HG03095 (cell line): ENCODE data around the gene MRPL3.
"Not testable (repeated sequence)": the region's sequence is repeated elsewhere in the genome, so short reads cannot be mapped to it uniquely, and the experiment has no call there.

Experiments
- ATAC-seq: cut with Tn5 transposase; IDR thresholded peaks from one replicate; pipeline ENCODE4 v1.9.1; 2021; ENCODE audit warnings: moderate library complexity; ENCODE audit not compliant: unreplicated experiment

The MRPL3 gene

DNA sequence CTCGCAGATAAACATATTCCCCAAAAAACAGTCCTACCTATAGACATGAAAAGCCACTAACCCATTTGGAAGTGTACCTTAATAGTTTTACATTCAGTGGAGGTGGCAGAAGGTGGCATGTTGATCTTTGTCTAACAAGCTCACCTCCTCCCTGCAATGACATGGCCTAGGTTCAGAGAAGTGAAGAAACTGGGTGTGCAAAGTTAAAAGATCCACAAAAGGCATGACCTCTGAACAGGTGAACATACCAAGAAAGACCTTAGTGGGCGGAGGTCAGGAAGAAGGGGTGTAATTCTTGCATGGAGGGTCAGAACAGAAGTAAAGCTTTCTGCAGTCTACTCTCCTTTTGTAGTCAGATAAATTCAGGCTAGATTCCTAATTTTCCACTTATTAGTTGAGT is 822 bp downstream of the MRPL3 start:
- ATAC-seq = no peak

DNA sequence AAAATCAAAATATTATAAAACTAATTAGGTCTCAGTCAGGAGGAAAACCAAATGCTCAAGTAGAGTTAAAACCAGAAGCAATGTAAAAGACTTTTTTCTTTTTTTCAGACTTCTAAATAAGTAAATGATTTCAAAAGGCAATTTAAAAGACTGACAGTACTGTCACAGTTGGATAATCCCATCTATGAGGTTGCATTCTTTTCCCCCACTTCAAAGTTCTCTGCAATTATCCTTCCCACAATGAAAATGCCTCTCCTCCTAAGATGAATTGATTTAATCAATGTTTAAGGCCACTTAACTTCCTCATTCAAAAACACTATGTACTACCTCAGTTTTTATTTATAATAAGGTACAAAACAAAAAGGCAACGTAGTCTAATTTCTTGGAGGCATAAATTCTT is 8.1 kb downstream of the MRPL3 start:
- no peak for ATAC-seq

DNA sequence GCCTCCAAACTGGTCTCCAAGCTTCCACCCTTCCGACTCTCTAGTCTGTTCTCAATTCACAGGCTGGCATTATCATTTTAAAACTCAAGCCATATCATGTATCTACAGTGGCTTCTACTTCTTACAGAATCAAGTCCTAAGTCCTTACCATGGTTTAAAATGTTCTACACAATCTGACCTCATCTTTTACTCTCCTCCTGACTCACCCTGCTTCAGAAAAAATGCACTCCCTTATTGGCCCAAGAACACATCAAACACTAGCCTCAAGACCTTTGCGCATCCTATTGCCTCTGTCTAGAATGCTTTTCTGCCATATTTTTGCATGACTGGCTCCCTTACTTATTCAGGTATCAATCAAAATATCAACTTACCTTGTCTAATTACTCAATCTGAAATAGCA is 11.0 kb downstream of the MRPL3 start:
- ATAC-seq = no peak

DNA sequence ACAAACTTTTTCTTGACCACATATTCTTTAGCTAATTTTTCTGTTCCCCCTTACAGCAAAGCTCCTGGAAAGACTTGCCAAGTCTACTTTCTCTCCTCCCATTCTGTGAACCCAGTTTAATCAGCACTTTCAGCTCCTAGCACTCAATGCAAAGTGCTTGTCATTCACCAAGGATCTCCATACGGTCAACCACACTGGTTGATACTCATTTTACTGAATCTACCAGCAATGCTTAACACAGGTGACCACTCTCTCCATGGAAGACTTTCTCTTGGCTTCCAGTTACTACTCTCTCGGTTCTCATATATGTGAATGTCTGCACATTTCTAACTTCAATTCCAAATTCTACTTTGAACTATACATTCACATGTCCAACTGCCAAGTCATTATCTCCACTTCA is 11.7 kb downstream of the MRPL3 start:
- ATAC-seq = no peak

DNA sequence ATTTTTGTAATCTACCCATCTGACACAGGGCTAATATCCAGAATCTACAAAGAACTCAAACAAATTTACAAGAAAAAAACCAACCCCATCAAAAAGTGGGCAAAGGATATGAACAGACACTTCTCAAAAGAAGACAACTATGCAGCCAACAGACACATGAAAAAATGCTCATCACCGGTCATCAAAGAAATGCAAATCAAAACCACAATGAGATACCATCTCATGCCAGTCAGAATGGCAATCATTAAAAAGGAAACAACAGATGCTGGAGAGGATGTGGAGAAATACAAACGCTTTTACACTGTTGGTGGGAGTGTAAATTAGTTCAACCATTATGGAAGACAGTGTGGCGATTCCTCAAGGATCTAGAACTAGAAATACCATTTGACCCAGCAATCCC is 16.2 kb downstream of the MRPL3 start:
- not testable (repeated sequence) for ATAC-seq

DNA sequence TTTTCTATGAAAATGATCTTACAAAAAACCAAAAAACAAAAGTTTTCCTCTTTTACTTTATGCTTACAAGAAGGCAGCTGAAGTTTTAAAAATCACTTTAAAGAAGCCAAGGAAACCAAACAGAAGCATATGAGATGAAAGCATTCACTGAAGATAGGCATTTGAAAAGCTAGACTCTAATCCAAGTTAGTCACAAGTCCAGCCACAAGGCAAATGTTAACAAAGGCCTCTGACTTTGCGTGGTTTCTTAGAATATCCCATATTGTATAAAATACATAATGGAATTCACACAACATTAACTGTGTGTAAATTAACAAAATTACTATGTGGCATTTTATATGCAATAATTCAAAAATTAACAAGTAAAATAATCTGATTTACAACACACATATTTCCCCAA is 17.7 kb downstream of the MRPL3 start:
- no peak for ATAC-seq

DNA sequence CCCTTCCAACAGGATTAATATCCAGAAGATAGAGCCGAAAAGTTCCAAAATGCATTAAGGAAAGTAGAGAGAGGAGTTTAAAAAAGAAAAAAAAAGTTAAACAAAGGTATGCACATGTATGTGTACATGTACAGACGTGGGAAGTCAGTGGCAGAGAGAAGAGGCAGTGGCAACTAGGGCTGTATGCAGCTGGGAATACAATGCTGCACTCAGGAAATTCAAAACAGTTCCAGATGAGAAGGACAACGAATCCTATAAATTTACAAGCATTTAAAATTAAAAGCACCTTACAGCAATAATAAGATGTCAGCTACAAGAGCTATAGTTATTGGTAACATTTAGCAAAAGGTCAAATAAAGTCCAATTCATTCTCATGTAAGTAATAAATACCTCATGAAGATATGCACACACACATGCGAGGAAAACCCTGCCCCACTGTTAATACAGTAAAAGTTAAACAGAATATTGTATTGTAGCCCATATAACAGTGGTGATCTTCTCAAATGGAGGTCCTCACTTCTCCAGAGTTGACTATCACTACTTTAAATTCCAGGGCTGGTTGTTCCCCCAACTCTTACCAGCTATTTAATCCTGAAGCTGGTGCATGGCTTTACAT is 18.2 kb downstream of the MRPL3 start:
- no peak for ATAC-seq

DNA sequence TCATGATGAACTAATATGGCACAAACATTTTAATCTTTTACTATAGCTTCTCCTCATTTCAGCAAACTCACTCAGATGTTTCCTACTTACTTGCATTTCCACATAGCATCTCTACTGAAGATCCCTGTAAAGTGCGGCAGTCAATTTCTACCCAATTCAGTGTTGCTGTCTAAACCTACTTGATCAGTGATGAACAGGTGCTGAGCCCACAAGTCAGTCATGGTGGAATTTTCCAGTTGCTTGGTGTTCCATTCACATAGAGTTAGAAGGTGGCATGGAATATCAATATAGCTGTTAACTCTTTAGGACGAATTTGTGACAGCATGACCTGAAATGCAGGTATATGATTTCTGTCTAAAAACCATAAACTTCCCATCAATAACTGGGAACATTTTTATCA is 22.7 kb downstream of the MRPL3 start:
- ATAC-seq = no peak

DNA sequence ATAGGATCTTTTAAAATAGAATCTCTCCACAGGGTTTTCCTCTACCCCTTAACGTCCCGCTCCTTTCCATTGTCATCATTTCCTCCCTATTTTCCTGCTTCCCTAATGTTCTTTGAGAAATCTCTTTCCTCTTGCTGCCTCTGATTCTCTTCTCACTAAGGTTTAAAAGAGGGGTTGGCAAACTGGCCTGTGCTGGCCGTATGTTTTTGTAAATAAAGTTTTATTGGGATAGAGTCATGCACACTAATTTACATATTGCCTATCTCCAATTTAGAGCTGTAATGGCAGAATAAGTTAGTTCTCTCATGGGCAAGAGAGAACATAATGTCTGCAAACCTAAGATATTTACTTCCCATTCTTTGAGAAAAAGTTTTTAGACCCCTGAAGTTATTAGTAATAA is 25.0 kb downstream of the MRPL3 start:
- no peak for ATAC-seq

DNA sequence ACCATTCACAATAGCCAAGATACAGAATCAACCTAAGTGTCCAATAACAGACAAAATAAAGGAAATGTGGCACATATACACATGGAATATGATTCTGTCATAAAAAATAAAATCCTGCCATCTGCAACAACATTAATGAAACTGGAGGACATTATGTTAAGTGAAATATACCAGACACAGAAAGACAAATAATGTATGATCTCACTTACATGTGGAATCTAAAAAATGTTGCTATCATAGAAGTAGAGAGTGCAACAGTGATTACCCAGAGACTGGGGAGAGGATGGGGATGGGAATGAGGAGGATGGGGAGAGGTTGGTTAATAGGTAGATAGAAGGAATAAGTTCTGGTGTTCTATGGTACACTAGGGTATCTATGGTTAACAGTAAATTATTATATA is 28.7 kb downstream of the MRPL3 start:
- ATAC-seq = no peak

DNA sequence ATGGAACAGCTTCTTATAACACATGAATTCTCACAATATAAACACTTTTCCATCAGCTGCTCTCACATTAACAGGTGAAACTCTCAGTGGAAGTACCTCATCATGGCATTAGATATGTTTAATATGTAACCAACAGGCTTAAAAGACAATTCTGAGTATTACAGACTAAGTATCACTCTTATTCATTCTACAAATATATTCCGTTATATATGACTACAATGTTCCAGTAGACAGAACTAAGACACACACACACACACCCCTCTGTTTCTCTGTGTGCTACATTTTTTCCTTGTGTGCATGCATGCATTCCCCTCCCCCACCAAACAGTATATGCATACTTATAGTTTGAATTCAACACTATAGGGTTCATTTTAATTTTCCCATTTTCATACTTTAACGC is 32.4 kb downstream of the MRPL3 start:
- ATAC-seq = no peak

DNA sequence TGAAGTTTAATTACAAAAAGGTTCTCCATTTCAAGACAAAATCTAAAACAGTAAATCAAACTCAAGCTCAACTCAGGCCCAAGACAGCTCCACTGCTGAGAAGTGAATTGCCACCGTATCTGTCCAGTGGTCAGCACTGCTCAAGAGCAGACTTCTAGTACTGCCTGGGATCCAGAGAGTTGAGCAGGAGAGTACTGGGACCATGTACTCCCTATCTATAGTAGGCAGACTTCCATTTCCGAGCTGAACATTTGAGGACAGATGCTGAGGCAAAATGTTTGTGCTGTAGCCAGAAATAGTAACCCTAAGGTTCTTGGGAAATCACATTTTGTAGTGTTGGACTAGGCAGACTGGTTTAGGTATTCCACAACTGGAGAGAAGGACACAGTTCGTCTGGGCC is 44.1 kb downstream of the MRPL3 start:
- ATAC-seq = no peak

DNA sequence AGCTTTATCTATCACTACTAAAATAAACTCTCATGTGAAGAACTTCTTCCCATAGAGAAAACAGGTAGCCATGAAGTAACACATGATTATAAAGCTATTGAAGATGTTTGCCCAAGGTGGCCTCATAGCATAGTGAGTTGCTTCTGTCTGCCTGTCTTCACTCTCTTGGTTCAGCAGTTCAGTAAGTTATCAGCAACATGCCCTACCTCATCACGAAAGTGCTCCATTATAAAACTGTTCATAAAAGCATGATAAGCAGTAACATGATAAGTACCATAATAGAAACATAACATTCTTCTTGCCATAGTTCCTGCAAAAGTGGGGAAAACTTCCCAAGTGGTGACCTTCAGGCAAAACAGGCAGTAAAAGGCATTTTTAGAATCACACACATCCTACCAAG is 45.6 kb downstream of the MRPL3 start:
- ATAC-seq = no peak

DNA sequence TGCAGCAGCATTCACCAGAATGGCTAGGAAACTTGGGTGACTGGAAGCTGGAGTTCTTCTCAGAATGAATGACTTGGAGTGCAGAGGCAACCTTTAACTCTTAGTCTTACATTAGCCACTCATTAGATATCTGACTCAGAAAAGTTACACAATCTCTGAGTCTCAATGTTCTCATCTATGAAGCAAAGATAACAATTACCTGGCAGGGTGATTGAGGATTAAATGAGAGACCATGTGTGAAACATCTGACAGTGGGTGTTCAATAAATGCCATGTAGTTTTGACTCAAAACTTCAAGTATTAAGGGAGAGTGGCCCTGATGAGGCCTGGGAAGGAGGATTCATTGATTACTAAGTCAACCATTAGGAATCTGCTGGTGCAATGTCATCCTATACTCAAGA is 48.3 kb downstream of the MRPL3 start:
- no peak for ATAC-seq

DNA sequence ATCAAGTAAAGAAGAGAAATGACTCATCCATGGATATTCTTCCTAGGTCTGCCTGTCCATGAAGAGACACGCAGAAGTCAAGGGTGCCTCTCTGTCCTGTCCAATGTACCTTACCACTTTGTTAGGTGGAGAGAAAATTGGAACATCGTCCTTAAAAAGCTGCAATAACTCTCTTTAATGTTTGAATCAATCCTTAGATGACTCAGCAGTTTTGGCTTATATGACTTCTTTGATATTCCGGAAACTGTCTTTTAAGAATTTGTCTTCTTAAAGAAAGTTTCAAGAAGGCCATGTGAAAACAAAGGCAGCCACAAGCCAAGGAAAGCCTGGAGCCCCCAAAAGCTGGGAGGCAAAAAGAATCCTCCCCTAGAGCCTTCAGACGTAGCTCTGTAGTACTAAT is 49.2 kb downstream of the MRPL3 start:
- no peak for ATAC-seq

DNA sequence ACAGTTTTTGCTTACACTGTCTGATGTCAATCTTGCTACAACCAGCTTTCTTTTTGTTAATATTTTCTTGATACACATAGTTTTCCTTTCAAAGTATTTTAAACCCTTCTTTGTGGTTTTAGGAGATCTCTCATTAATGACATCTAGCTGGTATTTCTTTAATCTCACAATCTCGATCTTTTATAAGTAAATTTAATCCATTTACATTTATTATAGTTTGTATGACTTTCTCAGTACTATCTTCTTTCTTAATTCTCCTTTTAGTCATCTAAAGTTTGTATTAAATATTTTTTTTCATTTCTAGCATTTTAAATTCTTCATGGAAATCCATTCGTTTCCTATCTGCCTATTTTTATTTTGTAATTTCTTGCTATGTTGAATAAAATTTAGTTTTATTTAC is 55.4 kb downstream of the MRPL3 start:
- ATAC-seq = no peak

DNA sequence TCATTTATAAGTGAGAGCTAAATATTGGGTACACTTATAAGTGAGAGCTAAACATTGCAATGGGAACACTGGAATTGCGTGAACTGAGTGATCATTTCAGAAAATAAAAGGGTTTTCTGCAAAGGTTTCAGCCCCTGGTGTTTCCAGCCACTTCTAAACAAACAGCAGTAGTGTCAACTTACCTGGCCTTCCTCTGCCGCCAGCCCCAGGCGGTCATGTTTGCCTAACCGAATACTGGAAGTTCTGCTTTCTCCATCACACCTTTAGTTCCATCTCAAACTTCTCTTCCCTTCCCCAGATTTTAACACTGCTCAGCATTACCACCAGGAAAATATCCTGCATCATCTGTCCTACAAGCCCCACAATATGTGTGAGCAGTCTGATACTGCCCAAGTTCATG is 58.6 kb downstream of the MRPL3 start:
- ATAC-seq = no peak

DNA sequence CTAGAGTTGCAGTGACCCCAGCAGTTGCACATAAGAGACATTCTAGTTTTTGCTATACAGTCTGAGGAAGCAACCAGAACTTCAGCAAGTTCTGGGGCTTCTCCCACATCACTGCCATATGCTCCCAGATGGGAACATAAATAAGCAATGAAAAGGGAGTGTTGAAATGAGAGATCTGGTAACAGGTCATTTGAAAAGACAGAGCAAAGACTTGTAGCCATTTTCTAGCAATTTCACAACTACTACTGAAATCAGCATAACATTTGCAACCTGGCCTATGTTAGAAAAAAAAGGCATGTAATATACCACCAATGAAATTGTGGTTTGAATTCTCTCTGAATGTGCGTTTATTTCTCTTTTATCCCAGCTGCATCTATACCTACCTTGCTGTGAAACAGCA is 63.7 kb downstream of the MRPL3 start:
- ATAC-seq = no peak

DNA sequence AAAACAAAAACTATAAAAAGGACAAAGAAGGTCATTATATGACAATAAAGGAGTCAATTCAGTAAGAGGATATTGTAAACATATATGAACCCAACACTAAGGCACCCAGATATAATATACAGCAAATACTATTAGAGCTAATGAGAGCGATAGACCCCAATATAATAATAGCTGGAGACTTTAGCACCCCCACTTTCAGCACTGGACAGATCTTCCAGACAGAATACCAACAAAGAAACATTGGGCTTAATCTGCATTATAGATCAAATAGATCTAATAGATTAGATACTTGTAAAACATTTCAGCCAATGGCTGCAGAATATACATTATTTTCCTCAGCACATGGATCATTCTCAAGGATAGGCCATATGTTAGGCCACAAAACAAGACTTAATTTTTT is 67.8 kb downstream of the MRPL3 start:
- ATAC-seq = no peak

DNA sequence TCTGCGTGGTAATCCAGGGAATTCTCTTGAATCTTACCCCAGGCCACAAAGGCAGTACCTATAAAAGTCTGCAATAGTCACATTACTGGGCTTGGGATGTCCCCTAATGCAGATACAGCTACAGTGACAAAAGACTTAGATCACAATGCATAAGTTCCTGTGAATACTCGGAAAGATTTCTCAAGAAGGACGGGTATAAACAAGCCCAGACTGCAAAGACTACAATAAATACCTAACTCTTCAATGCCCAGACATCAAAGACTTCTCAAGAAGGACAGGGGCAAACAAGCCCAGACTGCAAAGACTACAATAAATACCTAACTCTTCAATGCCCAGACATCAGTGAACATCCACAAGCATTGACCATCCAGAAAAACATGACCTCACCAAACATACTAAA is 70.3 kb downstream of the MRPL3 start:
- no peak for ATAC-seq

DNA sequence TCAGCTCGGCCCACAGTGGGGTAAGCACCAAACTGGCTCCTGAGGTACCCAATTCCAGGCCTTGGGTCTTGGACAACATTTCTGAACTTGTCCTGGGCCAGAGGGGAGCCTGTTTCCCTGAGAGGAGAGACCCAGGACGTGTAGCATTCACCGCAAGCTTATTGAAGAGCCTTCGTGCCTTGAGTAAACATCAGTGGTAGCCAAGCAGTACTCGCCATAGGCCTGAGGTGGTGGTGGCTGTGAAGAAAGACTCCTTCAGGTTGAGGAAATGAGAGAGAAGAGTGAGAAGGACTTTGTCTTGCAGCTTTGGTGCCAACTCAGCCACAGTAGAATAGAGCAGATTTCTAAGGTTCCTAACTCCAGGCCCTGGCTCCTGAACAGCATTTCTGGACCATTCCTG is 71.0 kb downstream of the MRPL3 start:
- ATAC-seq = no peak

DNA sequence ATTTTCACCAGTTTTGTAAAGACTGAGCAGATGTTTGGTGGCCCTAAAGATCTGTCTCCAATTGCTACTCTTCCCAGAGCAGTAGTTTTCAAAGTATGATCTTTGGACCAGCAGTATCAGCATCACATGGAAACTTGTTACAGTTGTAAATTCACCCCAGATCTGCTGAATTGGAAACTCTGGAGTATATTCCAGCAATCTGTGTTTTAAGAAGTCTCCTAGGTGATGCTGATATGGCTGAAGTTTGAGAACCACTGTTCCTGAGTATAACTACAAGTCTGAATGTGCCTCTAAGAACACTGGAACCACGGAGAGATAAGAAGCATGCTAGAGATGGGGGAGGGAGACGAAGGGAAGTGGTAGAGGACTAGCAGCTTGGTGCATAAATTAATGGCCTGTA is 75.5 kb downstream of the MRPL3 start:
- no peak for ATAC-seq

DNA sequence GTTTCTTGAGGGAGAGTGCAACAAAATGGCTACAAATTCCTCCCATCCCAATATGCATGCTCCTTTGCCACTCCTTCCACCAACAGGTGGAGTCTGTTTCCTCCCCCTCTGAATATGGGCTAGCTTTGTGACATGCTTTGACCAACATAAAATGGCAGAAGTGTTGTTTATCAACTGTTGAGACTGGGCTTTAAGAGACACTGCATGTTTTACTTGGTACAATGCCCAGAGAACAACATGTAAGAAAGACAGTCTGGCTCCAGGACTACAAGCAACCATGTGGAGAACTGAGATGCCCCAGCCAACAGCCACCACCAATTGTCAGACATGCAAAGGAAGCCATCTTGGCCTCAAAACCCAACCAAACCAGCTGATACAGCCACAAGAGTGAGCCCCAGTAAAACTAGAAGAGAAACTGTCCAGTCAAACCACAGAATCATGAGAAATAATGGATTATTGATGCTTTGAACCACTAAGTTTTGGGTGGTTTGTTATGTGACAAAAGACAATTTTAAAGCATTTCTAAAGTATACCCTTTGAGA is 80.7 kb downstream of the MRPL3 start:
- ATAC-seq = no peak
